GM19099 (cell line): ENCODE data around the gene MLXIP.

Source experiments
- POLR2A ChIP-seq: IDR thresholded peaks from 3 replicates; pipeline ENCODE4 v1.6.1; 2011; ENCODE audit warnings: low read depth; ENCODE audit not compliant: insufficient read length; ENCODE audit errors: extremely low read depth

MLXIP gene

DNA sequence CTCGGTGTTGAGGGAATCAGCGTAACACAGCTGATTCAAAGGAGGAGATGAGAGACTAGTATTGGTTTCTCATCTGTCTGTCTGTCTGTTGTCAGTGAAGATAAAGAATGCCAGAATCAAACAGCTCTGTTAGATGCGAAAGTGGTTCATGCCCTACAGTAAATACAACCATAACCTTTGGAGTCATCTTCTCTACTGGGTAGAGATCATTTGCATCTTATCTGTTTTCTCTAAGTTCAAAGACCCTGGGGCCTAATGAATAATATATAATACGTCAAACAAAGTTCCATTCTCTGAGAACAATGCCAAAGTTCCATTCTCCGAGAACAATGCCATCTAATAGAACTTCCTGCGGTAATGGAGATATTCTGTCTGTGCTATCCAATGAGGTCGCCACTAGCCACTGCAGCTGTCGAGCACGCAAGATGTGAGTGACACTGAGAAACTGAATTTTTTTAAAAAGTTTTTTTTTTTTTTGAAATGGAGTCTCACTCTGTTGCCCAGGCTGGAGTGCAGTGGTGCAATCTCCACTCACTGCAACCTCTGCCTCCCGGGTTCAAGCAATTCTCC lies 88.9 kb downstream of the MLXIP start:
- no peak for TF ChIP-seq POLR2A

DNA sequence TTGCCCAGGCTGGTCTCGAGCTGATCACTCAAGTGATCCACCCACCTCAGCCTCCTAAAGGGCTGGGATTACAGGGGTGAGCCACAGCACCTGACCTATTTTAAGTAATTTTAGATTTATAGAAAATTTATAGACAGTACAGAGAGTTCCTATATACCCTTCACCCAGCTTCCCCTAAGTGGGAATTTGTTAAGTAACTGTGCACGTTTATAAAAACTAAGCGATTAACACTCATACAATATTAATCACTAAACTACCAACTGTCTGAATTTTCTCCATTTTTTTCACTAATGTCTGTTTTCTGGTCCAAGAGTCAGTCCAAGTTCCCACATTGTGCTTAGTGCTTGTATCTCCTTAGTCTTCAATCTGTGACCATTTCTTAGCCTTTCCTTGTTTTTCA lies 89.9 kb downstream of the MLXIP start:
- no peak for TF ChIP-seq POLR2A

DNA sequence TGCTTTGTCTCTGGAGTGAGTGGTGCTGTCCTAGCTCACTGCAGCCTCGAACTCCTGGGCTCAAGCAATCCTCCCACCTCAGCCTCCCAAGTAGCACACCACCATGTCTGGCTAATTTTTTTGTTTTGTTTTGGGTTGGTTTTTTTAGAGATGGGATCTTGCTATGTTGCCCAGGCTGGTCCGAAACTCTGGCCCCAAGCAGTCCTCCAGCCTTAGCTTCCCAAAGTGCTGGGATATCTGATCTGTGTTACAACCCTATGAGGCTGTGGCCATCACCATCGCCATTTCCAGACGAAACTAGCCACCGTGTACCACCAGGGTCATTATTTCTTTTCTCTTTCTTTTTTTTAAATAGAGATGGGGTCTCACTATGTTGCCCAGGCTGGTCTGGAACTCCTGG lies 92.8 kb downstream of the MLXIP start:
- no peak for TF ChIP-seq POLR2A

DNA sequence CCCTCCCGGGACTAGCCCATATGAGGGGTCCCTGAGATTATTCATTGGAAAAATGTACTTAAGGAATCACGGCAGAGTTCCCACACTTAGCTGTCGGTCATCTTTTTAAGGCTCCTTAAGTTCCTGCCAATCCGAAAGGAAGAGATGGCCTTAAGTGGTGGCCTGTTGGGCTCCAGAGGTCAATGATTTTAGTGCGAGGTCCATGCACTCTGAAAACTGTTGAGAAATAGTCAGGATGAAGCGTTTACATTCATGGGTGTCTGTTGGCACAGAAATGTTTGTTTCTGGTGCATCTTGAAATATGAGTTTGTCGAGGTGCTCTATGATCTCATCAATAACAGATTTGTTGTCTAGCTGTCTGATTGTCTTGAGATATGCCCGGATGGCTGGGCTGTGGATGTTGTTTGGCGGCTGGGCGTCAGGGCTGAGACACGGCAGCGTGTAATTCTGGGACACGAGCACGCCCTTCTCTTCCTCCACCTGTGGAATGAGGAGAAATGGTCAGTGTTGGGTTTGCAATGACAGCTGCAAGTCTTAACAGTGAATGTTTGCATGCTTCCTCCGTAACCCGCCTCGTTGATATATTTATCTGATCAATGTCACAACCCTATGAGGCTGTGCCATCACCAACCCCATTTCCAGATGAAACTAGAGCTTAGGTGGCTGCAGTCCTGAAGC lies 93.8 kb downstream of the MLXIP start:
- TF ChIP-seq POLR2A = no peak

DNA sequence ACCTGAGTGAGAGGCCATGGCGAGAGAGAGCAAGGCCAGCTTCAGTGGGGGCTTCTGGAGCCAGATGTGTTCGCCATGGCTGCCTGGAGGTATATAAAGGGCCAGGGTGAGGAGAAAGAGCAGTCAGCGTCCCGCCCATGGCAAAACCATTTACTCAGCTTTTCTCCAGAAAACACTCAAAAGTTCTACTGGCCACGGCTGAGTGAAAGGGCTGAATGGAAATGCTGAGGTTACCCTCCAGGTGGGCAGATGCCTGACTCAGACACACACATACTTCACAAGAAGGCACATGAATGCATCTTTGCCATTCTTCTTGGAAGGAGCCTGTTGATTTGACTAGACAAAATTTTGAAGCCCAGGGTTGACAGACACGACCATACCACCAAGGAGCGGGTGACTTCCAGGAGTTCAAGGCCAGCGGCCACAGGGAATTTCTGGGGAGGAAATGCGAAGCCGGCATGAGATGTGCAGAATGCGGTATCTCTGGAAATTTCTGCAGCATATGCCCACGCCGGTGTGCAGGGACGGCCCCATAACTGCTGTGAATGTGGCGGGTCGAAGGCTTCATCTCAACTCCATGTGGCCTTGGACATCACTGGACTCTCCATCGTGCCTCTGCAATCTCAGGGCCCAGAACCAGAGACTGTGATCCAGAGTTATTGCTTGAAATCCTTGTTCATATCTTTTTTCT lies 95.7 kb downstream of the MLXIP start, which contains the start of gene IL31:
IL31 (minus strand) TSS at position 67 of the 691 bp plus-strand sequence; CDS start at position 18, 49 bp downstream.
- TF ChIP-seq POLR2A = no peak

DNA sequence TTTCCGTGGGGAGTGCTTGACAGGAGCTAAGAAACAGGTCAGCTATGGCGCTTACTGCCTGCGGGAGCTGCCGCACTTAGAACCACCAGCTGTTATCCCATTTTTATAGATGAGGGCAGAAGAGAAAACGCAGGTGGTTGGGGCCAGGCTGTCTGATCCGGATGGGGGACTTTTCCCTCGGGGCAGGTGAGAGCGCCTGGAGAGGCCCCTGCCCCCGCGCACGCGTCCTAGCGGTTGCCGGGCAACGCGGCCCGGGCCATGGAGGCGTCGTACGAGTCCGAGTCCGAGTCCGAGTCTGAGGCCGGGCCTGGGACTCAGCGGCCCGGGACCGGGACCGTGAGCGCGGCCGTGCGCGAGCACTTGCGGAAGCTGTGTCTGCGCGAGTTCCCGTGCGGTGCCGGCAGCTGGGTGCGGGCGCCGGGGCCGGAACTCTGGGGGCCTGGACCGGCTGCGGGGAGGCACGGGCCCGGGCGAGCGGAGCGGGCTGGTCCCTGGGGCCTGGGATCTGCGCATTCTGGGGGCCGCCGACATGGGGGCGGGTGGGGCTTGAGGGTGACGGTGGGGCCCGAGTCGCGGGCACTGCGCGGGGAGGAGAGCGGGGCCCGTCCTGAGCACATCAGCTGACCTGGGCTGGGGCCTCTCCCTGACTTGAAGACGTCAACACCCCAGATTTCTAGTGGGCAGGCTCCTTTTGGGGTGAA lies 104.5 kb downstream of the MLXIP start, which contains the start of gene LRRC43:
LRRC43 (plus strand) TSS at position 237 of the 701 bp plus-strand sequence; CDS start at position 259, 22 bp downstream.
- no peak for TF ChIP-seq POLR2A

DNA sequence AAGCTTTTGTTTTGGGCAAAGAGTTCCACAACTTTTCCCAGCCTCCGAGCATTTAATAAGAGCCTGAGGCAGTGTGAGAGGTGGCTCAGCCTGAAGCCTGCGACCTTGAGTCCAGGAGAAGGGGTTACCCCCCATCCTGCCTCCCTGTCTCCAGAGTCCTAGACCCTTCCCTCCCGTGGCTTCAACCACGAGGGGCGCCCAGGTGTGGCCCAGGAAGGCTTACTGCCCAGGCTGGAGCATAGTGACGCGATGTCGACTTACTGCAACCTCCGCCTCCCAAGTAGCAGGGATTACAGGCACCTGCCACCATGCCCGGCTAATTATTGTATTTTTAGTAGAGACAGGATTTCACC lies 105.0 kb downstream of the MLXIP start:
- TF ChIP-seq POLR2A = no peak

DNA sequence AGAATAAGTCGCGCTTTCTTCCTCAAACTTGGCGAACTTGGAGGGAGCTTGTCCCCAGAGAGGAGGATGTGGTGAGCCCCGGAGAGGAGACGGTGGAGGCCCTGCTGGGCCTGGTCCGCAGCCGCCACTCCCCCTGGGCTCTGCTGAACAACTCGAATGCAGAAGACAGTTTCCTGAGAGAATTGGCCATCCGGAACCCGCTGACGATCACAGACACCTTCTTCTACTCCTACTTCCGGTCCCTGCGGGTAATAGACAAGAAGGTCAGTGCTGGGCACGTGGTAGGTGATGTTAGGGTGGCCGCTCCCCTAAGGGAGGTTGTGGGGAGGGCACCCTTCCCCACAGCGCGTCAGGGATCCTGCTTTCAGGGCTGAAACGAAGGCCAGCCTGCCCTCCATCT lies 106.0 kb downstream of the MLXIP start:
- no peak for TF ChIP-seq POLR2A

DNA sequence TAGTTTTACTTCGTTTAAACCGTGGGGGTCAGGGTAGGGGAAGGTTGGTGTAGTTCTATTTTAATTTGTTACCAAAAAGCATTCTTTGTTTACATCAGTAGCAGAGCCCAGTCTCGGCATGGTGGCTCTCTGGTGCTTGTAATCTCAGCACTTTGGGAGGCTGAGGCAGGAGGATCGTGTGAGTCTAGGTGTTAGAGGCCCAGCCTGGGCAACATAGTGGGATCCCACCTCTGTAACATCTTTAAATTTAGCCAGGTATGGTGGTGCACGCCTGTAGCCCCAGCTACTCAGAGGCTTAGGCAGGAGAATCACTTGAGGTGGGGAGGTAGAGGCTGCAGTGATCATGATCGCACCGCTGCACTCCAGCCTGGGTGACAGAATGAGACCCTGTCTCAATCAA lies 106.5 kb downstream of the MLXIP start:
- TF ChIP-seq POLR2A = no peak

DNA sequence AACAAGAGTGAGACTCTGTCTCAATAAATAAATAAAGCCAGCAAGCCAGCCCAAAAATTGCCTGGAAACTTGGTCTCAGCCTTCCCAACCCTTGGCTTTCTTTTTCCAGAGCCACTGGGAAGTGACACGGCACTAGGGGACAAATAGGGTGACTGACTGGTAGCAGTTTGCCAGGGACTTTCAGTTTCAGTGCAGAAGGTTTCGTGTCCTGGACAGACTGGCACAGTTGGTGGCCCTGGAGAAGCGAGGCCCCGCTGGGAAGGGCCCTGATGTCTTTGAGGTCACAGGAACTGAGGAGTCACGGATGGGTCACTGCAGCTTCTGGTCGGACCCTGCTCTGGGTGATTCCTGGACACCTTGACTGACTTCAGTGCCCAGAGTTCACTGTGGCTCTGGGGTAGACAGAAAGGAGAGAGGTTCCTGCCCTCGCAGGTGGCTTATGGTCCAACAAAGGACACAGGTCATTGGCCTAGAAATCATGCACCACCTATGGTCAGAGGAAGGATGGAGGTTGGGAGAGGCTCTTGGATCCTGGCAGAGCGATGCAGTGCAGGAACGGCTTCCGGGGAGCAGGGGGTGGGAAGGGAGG lies 107.0 kb downstream of the MLXIP start:
- no peak for TF ChIP-seq POLR2A

DNA sequence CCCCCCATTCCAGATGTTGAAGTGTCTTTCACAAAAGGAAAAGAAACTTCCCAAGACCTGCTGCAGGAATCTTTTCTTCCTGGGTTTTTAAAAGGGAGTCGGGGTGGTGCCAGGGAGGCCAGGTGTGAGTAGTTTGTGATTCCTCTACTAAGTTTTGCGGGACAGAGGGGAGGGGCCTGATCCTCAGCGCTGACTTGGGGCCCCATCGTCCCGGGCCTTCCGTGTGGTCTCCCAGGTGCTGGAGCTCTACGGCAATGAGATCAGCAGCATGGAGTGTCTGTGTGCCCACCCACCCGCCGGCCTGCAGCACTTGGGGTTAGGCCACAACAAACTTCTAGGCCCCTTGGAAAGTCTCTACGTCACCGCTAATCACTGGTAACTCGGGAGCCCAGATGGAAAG lies 108.9 kb downstream of the MLXIP start:
- no peak for TF ChIP-seq POLR2A

DNA sequence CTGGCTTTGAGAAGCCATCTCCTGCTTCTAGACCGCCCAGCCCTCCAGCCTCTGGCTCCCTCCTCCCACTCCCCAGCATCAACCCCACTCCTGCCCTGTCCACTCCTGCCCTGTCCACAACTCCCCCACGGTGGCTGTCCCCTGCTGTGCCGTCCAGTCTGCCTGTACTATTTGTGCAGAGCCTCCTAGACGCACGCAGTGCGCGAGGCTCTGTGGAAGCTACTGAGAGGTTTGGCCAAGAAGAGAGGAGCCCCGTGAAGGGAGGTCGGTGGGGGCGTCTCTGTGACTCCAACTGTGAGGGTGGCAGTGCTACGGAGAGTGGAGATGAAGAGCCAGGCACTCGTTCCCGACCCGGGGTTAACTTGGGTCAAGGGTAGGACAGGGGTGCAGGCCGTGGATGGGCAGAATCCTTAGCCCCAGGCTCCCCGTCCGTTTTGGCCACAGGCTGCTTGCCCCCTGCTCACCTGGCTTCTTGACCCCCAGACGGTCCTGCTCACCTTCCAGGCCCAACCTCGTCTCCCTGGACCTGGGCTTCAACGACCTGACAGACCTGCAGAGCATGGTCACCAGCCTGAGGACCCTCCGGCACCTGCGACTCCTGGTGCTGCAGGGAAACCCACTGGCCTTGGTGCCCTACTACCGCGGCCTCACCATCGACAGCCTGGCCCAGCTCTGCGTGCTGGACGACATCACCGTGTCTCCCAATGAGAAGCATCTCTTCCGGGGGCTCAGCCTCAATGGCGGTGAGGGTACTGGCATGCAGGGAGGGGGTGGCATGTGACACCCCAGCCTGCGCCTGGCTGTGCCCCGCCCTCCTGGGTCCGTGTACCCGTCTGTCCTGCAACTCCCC lies 111.3 kb downstream of the MLXIP start:
- no peak for TF ChIP-seq POLR2A

DNA sequence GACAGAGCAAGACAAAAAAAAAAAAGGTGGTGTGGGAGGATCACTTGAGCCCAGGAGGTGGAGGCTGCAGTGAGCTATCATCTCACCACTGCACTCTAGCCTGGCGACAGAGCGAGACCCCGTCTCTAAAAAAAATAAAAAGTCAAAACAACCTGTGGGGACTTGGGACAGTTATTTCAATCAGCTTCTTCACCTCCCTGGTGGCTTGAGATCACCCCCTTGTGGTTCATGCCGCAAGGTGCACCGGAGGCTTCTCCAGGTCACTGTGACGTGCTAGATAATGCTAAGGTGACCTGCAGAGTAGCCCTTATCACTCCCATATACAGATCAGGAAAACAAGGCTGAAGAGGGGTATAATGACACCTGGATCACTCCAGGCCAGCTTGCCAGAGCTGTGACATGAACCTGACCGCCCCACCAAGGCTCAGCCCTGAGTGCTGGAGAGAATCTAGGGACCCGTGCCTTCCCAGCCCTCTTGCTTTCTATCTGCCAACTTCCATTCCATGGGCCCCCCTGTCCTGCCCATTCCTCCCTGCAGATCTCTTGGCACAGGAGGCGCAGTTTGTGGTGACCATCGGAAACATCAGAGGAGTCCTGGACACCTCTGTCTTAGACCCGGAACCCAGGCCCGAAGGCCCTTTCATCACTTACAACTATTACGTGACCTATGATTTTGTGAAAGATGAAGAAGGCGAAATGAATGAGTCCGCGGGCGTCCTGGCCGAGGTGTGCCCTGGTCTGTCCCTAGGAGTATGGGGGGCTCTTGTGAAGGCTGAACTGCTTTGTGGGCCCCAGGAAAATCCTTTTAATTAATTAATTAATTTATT lies 112.5 kb downstream of the MLXIP start:
- TF ChIP-seq POLR2A = no peak
